GM23248 (cell line): ENCODE data around the gene LRRC8E.

Source experiments
- EZH2 ChIP-seq: fragments of 200-600 bp; sonication (generic); IDR thresholded peaks from 2 replicates; pipeline ENCODE4 v1.6.1; 2018; ENCODE audit warnings: antibody characterized with exemption, mild to moderate bottlenecking; ENCODE audit not compliant: insufficient read depth, poor library complexity, severe bottlenecking
- EZH2phosphoT487 ChIP-seq: fragments of 200-600 bp; sonication (generic); IDR thresholded peaks from 2 replicates; pipeline ENCODE4 v1.6.1; 2018; ENCODE audit warnings: antibody characterized with exemption, moderate library complexity, mild to moderate bottlenecking, low read depth; ENCODE audit not compliant: insufficient read depth

DNA sequence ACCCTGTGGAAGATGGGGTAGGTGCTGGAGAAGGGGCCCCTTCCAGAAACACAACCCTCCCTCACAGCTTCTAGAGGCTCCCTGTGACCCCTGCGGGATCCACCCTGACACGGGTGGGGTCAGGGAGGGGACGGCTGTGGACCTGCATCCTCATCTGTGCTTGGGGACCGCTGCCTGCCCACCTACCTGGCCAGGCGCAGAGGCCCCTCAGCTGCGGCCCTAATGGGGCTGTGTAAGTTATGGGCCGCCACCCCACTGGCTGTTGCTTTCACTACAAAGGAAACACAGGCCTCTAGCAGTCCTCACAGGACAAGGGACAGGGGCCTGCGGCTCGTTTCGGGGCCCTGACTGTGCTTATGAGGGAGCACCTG, 44.6 kb downstream of the LRRC8E start:
- TF ChIP-seq EZH2phosphoT487 (no peak), EZH2 (no peak)
